Endothelial cell of umbilical vein (primary cell): ENCODE measurements around the gene ZNF430. TPM values are rescaled to one million over a fixed set of nuclear protein-coding genes. Genes with fewer than 3 reads are reported as not detected.

ENCODE experiments used
- BruUV-seq: library from RNA; stranded (reverse); fragments of 400-500 nt; replicated peaks from 2 replicates; lab custom pipeline; 2021; lab: Mats Ljungman, UMichigan
- CTCF ChIA-PET: fragments of 300-600, 350-600 bp; sonication (Branson Sonifier 250); formaldehyde crosslinking; loops from one replicate; lab custom pipeline; 2021; ENCODE audit warnings: antibody characterized with exemption, inconsistent platforms; lab: Charles Lee
- POLR2A ChIA-PET: fragments of 300-600, 350-600 bp; sonication (Branson Sonifier 250); formaldehyde crosslinking; loops from one replicate; lab custom pipeline; 2021; ENCODE audit warnings: antibody characterized with exemption, inconsistent platforms; lab: Charles Lee
- DNase-seq: peaks from one replicate; pipeline ENCODE4 v3.0.0-alpha.2; 2011; ENCODE audit warnings: low read depth, low spot score
- FAIRE-seq: peaks from 2 replicates; lab custom pipeline; 2011; peaks lifted over from hg19 to GRCh38; lab: Jason Lieb, UNC
- H2AFZ ChIP-seq: 2 replicates; pipeline ENCODE4 v1.6.0; 2012; ENCODE audit warnings: low read depth, low read length, control low read depth, inconsistent platforms
- H3K27ac ChIP-seq: 2 replicates; pipeline ENCODE4 v1.5.1; 2011; ENCODE audit warnings: low read depth, mild to moderate bottlenecking, control low read depth, low read length, moderate library complexity; ENCODE audit not compliant: insufficient read depth
- H3K27me3 ChIP-seq, 2 experiments: 2 replicates each; pipeline versions ENCODE4 v1.6.0 to v1.6.1; 2011; ENCODE audit warnings: low read length in 2 of 2, mixed read lengths in 1 of 2; ENCODE audit not compliant: control insufficient read depth in 2 of 2, insufficient read depth in 2 of 2
- H3K36me3 ChIP-seq, 2 experiments: 2 replicates in 1 of 2; 3 replicates in 1 of 2; pipeline ENCODE4 v1.5.1; 2011; ENCODE audit warnings: low read length in 2 of 2, mild to moderate bottlenecking in 1 of 2, moderate library complexity in 1 of 2; ENCODE audit not compliant: control insufficient read depth in 2 of 2, insufficient read depth in 2 of 2; ENCODE audit errors: extremely low read depth in 1 of 2
- H3K4me1 ChIP-seq: 3 replicates; pipeline ENCODE4 v1.5.1; 2011; ENCODE audit warnings: mild to moderate bottlenecking, low read length; ENCODE audit not compliant: control insufficient read depth, insufficient read depth; ENCODE audit errors: extremely low read depth
- H3K4me2 ChIP-seq: 2 replicates; pipeline ENCODE4 v1.6.1; 2011; ENCODE audit warnings: low read length, control low read depth, mixed read lengths; ENCODE audit not compliant: insufficient read depth
- H3K4me3 ChIP-seq, 3 experiments: fragments of 200-600 bp in 1 of 3; sonication (generic), shearing (Covaris generic) in 1 of 3; replicated peaks in 1 of 3; 2 replicates each; pipeline ENCODE4 v1.5.1; 2011 to 2016; ENCODE audit warnings: control low read depth in 3 of 3, low read length in 3 of 3, mild to moderate bottlenecking in 2 of 3, inconsistent platforms in 1 of 3, low read depth in 1 of 3, moderate library complexity in 1 of 3; ENCODE audit not compliant: insufficient read depth in 1 of 3
- H3K79me2 ChIP-seq: 2 replicates; pipeline ENCODE4 v1.6.0; 2012; ENCODE audit warnings: low read length, inconsistent platforms; ENCODE audit not compliant: control insufficient read depth, insufficient read depth
- H3K9ac ChIP-seq: replicated peaks from 2 replicates; pipeline ENCODE3; 2011; ENCODE audit warnings: low read length, control low read depth; ENCODE audit not compliant: insufficient read depth; ENCODE audit errors: extremely low read depth
- H3K9me1 ChIP-seq: replicated peaks from 3 replicates; pipeline ENCODE4 v1.6.0; 2011; ENCODE audit warnings: mild to moderate bottlenecking, low read length; ENCODE audit not compliant: control insufficient read depth, insufficient read depth; ENCODE audit errors: extremely low read depth
- H3K9me3 ChIP-seq: replicated peaks from 2 replicates; pipeline ENCODE4 v1.5.1; 2012; ENCODE audit warnings: low read length, inconsistent platforms; ENCODE audit not compliant: control insufficient read depth, insufficient read depth
- H4K20me1 ChIP-seq: replicated peaks from 2 replicates; pipeline ENCODE3; 2011; ENCODE audit warnings: mild to moderate bottlenecking, low read length; ENCODE audit not compliant: control insufficient read depth, insufficient read depth; ENCODE audit errors: extremely low read depth
- CTCF ChIP-seq, 2 donors: IDR thresholded peaks; 1 replicate in 1 of 2; 2 replicates in 1 of 2; pipeline ENCODE4 v1.5.1; 2011; ENCODE audit warnings: low read length in 2 of 2, mild to moderate bottlenecking in 2 of 2, moderate library complexity in 2 of 2, control low read depth in 1 of 2, inconsistent platforms in 1 of 2, low read depth in 1 of 2; ENCODE audit not compliant: insufficient read depth in 1 of 2; ENCODE audit errors: extremely low read depth in 1 of 2
- MYC ChIP-seq: IDR thresholded peaks from one replicate; pipeline ENCODE4 v1.6.1; 2011; ENCODE audit warnings: mild to moderate bottlenecking, low read depth, low read length
- POLR2A ChIP-seq: IDR thresholded peaks from 2 replicates; pipeline ENCODE4 v1.6.1; 2012; ENCODE audit warnings: low read depth, mild to moderate bottlenecking, control low read depth, low read length
- POLR2AphosphoS5 ChIP-seq: IDR thresholded peaks from 2 replicates; pipeline ENCODE4 v1.6.1; 2012; ENCODE audit warnings: low read depth, mild to moderate bottlenecking, control low read depth, low read length, moderate library complexity; ENCODE audit not compliant: insufficient read depth
- dilution Hi-C: fragments of 300-500 bp; cut with MboI; formaldehyde crosslinking; loops from one replicate; pipeline ENCODE4 v1.15.0; 2019; ENCODE audit warnings: low sequenced_read_pairs; ENCODE audit not compliant: extremely low pct_ligation_motif_present
- intact Hi-C: fragments of 100-400 bp; cut with micrococcal nuclease; formaldehyde crosslinking; loops from one replicate; pipeline ENCODE4 v1.10.0; 2022
- polyA plus RNA-seq, 4 experiments: library from polyadenylated mRNA; depleted of rRNA in 3 of 4; stranded (reverse) in 3 of 4; unstranded in 1 of 4; fragments of >200 nt; gene quantifications; 2 replicates each; pipeline versions ENCODE4 v1.2.1 to v1.2.3, GENCODE V29; 2011 to 2012; ENCODE audit warnings: missing spikeins in 1 of 4
- total RNA-seq: library from RNA; stranded (reverse); gene quantifications from 2 replicates; pipeline ENCODE4 v1.2.3, GENCODE V29; 2021

ZNF430 gene
- total and polyA plus RNA-seq, 2 donors (not counting 3 experiments of a cell fraction or from before 2014, with no cell fraction given) = 7.0 to 13.4 TPM

GRCh38 chr19:21082011-21082975 is 61.8 kb downstream of the ZNF430 start, which contains the start of gene ZNF714:
Gene ZNF714 (plus strand): TSS chr19:21082203. CDS start chr19:21098269, 16,066 bp downstream.
- CTCF ChIA-PET = interaction anchor here (1.0 kb wide), 1 partner anchor 60 kb away, joined by 4 read pairs; the partner anchor contains the start of gene ZNF431
- Histone ChIP-seq H3K4me3 (peak within 1 kb of the TSS; percentile 61 to 70 (median 69)), H3K27me3 (no peaks in the 10 kb centered on the region), H2AFZ (peak within 1 kb of the TSS; percentile 92), H3K4me2 (peak within 1 kb of the TSS; percentile 71), H3K36me3 (no peaks in the 10 kb centered on the region), H3K9ac (peak within 1 kb of the TSS; percentile 82), H3K79me2 (peaks cover 19% of the 10 kb centered on the region), H3K9me1 (no peaks in the 10 kb centered on the region), H3K9me3 (no peaks in the 10 kb centered on the region), H3K4me1 (no peaks in the 10 kb centered on the region), H4K20me1 (no peaks in the 10 kb centered on the region), H3K27ac (peak within 1 kb of the TSS; percentile 53)
- POLR2A ChIA-PET = no interaction called here
- DNase-seq (peak; percentile 94), FAIRE-seq (peak; percentile 98)
- peak; percentile 38 for TF ChIP-seq POLR2AphosphoS5
- peak; percentile 66 for TF ChIP-seq POLR2A
- TF ChIP-seq MYC = no peak
- TSS peak; percentile 26 for BruUV-seq
- dilution Hi-C loops (no loop called here), intact Hi-C loops (loop anchor here (2.0 kb wide), 1 partner anchor 61 kb away; the partner anchor contains the start of gene ZNF430)

- no peaks in the 10 kb centered on the region for H3K36me3 ChIP-seq
- peaks cover 19% of the 10 kb centered on the region for H3K79me2 ChIP-seq
- H3K27ac ChIP-seq = no peak overlapping the region
- H4K20me1 ChIP-seq = no peaks in the 10 kb centered on the region
- ChIA-PET CTCF (no interaction called here), POLR2A (interaction anchor here (0.7 kb wide), 1 partner anchor 16 kb away, joined by 6 read pairs; no protein-coding TSS in a partner anchor)
- no peaks in the 10 kb centered on the region for H3K9me3 ChIP-seq
- H3K9ac ChIP-seq = no peak overlapping the region
- intact Hi-C loops = no loop called here
- H3K4me2 ChIP-seq = no peak overlapping the region
- dilution Hi-C loops = no loop called here
- no peak for TF ChIP-seq CTCF (IDR thresholded peaks at IDR 0.05; ENCODE audit: extremely low read depth in 1 of 2, insufficient read depth in 1 of 2, low read depth in 1 of 2, low read length in 2 of 2)
- no peaks in the 10 kb centered on the region for H3K4me1 ChIP-seq
- H3K27me3 ChIP-seq = no peaks in the 10 kb centered on the region
- no peak for DNase-seq
- H3K4me3 ChIP-seq = no peak overlapping the region
- no peak for FAIRE-seq
- H3K9me1 ChIP-seq = no peaks in the 10 kb centered on the region
- no peak overlapping the region for H2AFZ ChIP-seq
- BruUV-seq = no TSS peak
Measured at GRCh38 chr19:21084343-21084742, 63.9 kb downstream of the ZNF430 start.
